Measurements from ENCODE around the gene CHI3L2. TPM values are rescaled to one million over a fixed set of nuclear protein-coding genes. Genes with fewer than 3 reads are reported as not detected.

CHI3L2 gene
- total and polyA plus RNA-seq, 9 of the 15 experiments (the other 6 are each of a cell fraction or from before 2014, with no cell fraction given), result 0.07 to 0.27 (median 0.15) TPM; not detected in 6

- no peak overlapping the region for H2AFZ ChIP-seq (ENCODE audit: low read depth, low read length)
- no peak; the same call in 2 of the 3 replicates for ATAC-seq
- TF ChIP-seq BCOR (IDR thresholded peaks at IDR 0.05), result no peak
- TF ChIP-seq ZFP30 (CRISPR knock-in tag; IDR thresholded peaks at IDR 0.05; ENCODE audit: borderline replicate concordance), result no peak
- TF ChIP-seq PHF8 (IDR thresholded peaks at IDR 0.05; ENCODE audit: borderline replicate concordance, low read length), result no peak
- TF ChIP-seq ATF3 (IDR thresholded peaks at IDR 0.05), result 0 out of 2 replicates have a peak, but pooled peaks have one; percentile 17
- no peak for TF ChIP-seq ATF3 (CRISPR knock-in tag; conservative IDR thresholded peaks at IDR 0.05)
- TF ChIP-seq PHB (CRISPR knock-in tag; IDR thresholded peaks at IDR 0.05), result no peak
- TF ChIP-seq CEBPG (CRISPR knock-in tag; IDR thresholded peaks at IDR 0.05), result no peak
- no peak for TF ChIP-seq CEBPG (tag; conservative IDR thresholded peaks at IDR 0.05 in 1 of 2, IDR thresholded peaks at IDR 0.05 in 1 of 2)
- TF ChIP-seq CREB3 (tag; conservative IDR thresholded peaks at IDR 0.05; ENCODE audit: low read depth), result no peak
- TF ChIP-seq NCOA6 (IDR thresholded peaks at IDR 0.05), result no peak
- no peaks in the 10 kb centered on the region for H3K9me1 ChIP-seq (ENCODE audit: control insufficient read depth, insufficient read depth, low read length)
- ChIA-PET POLR2A (interaction anchor here (1.0 kb wide), 1 partner anchor 203 kb away, joined by 5 read pairs; no protein-coding TSS in a partner anchor), CTCF (ENCODE audit: low intra/inter-chr PET ratio) (no interaction called here)
- no peak for FAIRE-seq
- intact Hi-C loops (cut with micrococcal nuclease) (no loop called here), in situ Hi-C loops (cut with MboI) (loop anchor here (10.0 kb wide), 1 partner anchor 167 kb away; no protein-coding TSS in a partner anchor)
- H3K27me3 ChIP-seq (ENCODE audit: control insufficient read depth in 2 of 2, insufficient read depth in 2 of 2, low read length in 2 of 2), result peaks cover 20 to 22% of the 10 kb centered on the region in 2 experiments
- H3K36me3 ChIP-seq (ENCODE audit: control insufficient read depth, insufficient read depth, low read length), result no peaks in the 10 kb centered on the region
- no peak for DNase-seq (ENCODE audit: extremely low read depth in 1 of 4, low spot score in 3 of 4)
- no peak overlapping the region for H3K4me2 ChIP-seq (ENCODE audit: insufficient read depth, low read length)
- BruUV-seq (replicated peaks), result no TSS peak
- 0 out of 2 replicates have a peak, but pooled peaks cover 2% of the 10 kb centered on the region for H4K20me1 ChIP-seq (replicated peaks; ENCODE audit: control insufficient read depth, insufficient read depth, low read length)
- H3K4me3 ChIP-seq, result no peak overlapping the region
- H3K9me3 ChIP-seq (replicated peaks; ENCODE audit: control insufficient read depth, insufficient read depth, low read depth, low read length), result no peaks in the 10 kb centered on the region
- no peaks in the 10 kb centered on the region for H3K79me2 ChIP-seq (ENCODE audit: control insufficient read depth, insufficient read depth, low read length)
- 1% methylated on average over 6 of the region's 6 CpGs for WGBS (ENCODE audit: insufficient coverage, low coverage, missing lambda C conversion rate)
- no peak overlapping the region for H3K27ac ChIP-seq (ENCODE audit: extremely low read depth, low read depth, low read length)
- no peaks in the 10 kb centered on the region for H3K4me1 ChIP-seq (replicated peaks in 1 of 2; ENCODE audit: control insufficient read depth in 2 of 2, insufficient read depth in 2 of 2, low read length in 2 of 2)
- H3K9ac ChIP-seq (ENCODE audit: insufficient read depth in 1 of 2, low read depth in 2 of 2, low read length in 2 of 2), result no peak overlapping the region
Observed at GRCh38 chr1:111227851-111228747, 586 bp downstream of the CHI3L2 start.
